ENCODE measurements around the gene ELK4.

GRCh38 chr1:205593967-205594366, 37.8 kb downstream of the ELK4 start:
- TF ChIP-seq CTCF (conservative IDR thresholded peaks at IDR 0.05) (no peak), ZFX (IDR thresholded peaks at IDR 0.05) (no peak)
